SU-DHL-6 (cell line): ENCODE results near the gene SLC9A9.

ENCODE experiments used
- EZH2phosphoT487 ChIP-seq: fragments of 200-600 bp; sonication (generic), shearing (Covaris generic); conservative IDR thresholded peaks from 2 replicates; pipeline ENCODE4 v1.6.1; 2018; ENCODE audit warnings: mild to moderate bottlenecking, antibody characterized with exemption, low read length, moderate library complexity, mixed read lengths
- TF ChIP-seq, protein P1 (sequence below): fragments of 200-600 bp; sonication (generic); IDR thresholded peaks from one replicate; pipeline ENCODE4 v1.5.1; 2017; ENCODE audit warnings: antibody characterized with exemption, mild to moderate bottlenecking, low read length, moderate library complexity; ENCODE audit not compliant: insufficient read depth, poor library complexity, severe bottlenecking

DNA sequence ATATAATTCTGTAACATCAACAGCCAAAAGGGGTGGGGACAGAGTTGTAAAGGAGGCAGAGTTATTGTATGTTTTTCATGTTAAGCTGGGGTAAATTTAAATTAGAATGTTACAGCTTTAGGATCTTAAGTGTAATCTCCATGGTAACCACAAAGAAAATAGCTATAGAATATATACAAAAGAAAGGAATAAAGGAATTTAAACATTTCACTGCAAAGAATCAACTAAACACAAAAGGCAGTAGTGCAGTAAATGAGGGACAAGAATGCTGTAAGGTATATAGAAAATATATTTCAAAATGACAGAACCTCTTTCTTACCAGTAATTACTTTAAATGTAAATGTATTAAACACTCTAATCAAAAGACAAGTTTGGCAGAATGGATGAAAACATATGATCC lies 361.7 kb downstream of the SLC9A9 start:
- TF ChIP-seq, protein P1, sequence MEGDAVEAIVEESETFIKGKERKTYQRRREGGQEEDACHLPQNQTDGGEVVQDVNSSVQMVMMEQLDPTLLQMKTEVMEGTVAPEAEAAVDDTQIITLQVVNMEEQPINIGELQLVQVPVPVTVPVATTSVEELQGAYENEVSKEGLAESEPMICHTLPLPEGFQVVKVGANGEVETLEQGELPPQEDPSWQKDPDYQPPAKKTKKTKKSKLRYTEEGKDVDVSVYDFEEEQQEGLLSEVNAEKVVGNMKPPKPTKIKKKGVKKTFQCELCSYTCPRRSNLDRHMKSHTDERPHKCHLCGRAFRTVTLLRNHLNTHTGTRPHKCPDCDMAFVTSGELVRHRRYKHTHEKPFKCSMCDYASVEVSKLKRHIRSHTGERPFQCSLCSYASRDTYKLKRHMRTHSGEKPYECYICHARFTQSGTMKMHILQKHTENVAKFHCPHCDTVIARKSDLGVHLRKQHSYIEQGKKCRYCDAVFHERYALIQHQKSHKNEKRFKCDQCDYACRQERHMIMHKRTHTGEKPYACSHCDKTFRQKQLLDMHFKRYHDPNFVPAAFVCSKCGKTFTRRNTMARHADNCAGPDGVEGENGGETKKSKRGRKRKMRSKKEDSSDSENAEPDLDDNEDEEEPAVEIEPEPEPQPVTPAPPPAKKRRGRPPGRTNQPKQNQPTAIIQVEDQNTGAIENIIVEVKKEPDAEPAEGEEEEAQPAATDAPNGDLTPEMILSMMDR = no peak
- no peak for TF ChIP-seq EZH2phosphoT487
